Measurements from ENCODE around the gene IL3.

DNA sequence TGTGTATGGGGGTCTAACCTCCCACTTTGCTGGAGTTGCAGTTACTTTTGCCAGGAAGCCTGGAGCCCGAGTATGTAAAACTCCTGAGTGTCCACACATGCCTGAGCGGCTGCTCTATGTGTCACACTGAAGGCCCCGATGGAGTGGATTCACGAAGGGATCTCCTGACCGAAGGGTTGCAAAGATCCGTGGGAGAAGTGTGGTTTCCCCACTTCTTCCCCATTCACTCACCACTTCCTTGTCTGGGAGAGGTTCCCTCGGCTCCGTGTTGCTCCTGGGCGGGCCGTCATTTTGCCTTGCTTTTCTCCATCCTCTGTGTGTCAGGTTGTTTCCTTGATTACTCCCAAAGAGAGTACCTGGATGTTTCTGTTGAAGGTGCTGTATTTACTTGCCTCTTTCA, 16.2 kb upstream of the IL3 start:
- no peak for TF ChIP-seq EZH2 (IDR thresholded peaks at IDR 0.05; ENCODE audit: insufficient read depth, poor library complexity, severe bottlenecking)
- TF ChIP-seq EZH2phosphoT487 (IDR thresholded peaks at IDR 0.05; ENCODE audit: insufficient read depth, low read depth), result no peak
